Fibroblast of lung (primary cell): ENCODE data around the gene PSMC3IP.
"Not testable (repeated sequence)": the region's sequence is repeated elsewhere in the genome, so short reads cannot be mapped to it uniquely, and the experiment has no call there.

ENCODE experiments used
- CTCF ChIP-seq, 2 donors: IDR thresholded peaks in 1 of 2; conservative IDR thresholded peaks in 1 of 2; 1 replicate in 1 of 2; 2 replicates in 1 of 2; pipeline ENCODE4 v1.5.1; 2011 to 2012; ENCODE audit warnings: low read length in 2 of 2, control low read depth in 1 of 2, inconsistent platforms in 1 of 2, low read depth in 1 of 2, mild to moderate bottlenecking in 1 of 2
- EZH2 ChIP-seq: IDR thresholded peaks from 2 replicates; pipeline ENCODE4 v1.5.1; 2012; ENCODE audit warnings: low read length, control low read depth, mild to moderate bottlenecking; ENCODE audit errors: missing control alignments

GRCh38 chr17:42552736-42553135 lies 24.8 kb downstream of the PSMC3IP start, which contains the start of gene HSD17B1:
- TF ChIP-seq CTCF (conservative IDR thresholded peaks at IDR 0.05 in 1 of 2, IDR thresholded peaks at IDR 0.05 in 1 of 2; ENCODE audit: low read depth in 1 of 2, low read length in 2 of 2); EZH2: not testable (repeated sequence)
